NCI-H2081 (cell line): Measurements from ENCODE around the gene PATL1.
"Not testable (repeated sequence)": the region's sequence is repeated elsewhere in the genome, so short reads cannot be mapped to it uniquely, and the experiment has no call there.

Source experiments
- DNase-seq, 2 experiments: peaks; one replicate each; lab custom pipeline; 2025; lab: John Stamatoyannopoulos, UW

The PATL1 gene

GRCh38 chr11:59674291-59674690 is 5.5 kb upstream of the PATL1 start:
- no peak for DNase-seq

- DNase-seq, result no peak
Measured at GRCh38 chr11:59673291-59673690, 4.5 kb upstream of the PATL1 start.

DNA sequence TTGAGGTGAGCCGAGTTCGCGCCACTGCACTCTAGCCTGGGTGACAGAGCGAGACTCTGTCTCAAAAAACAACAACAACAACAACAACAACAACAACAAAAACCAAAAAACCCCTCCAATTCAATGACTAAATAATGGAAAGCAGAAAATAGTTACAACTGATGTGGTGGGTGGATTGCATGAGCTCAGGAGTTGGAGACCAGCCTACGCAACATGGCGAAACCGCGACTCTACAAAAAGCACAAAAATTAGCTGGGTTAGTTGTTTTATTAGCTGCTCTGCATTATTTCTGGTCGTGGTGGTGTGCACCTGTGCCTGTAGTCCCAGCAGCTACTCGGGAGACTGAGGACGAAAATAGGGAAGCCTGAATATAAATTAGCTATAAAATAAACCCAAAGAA is 2.6 kb upstream of the PATL1 start:
- no peak for DNase-seq

GRCh38 chr11:59669611-59670009 is 773 bp upstream of the PATL1 start:
- DNase-seq, result no peak

- DNase-seq, result peak in 1 of 2 experiments; percentile 28
Measured at GRCh38 chr11:59668188-59668949, 468 bp downstream of the PATL1 start.

GRCh38 chr11:59667812-59668187 is 1.0 kb downstream of the PATL1 start:
- no peak for DNase-seq

DNA sequence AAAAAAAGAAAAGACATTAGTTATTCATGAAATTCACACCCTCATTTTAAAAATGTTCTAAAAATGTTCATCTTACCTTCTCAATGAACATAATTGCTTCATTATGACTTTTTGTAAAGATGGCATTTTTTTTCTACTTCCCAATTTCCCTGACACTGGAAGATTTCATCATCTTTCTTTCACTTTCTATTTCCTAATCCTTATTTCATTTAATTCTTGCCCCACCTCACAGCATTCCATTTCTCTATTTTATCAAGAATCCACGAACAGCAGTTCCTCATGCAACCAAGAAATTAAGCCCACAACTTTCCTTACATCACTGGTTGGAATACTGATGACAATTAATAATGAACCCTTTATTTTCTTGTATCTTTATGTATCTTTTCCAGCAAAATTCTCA is 1.9 kb downstream of the PATL1 start:
- no peak for DNase-seq

GRCh38 chr11:59660621-59661020 is 8.2 kb downstream of the PATL1 start:
- DNase-seq, result no peak

DNA sequence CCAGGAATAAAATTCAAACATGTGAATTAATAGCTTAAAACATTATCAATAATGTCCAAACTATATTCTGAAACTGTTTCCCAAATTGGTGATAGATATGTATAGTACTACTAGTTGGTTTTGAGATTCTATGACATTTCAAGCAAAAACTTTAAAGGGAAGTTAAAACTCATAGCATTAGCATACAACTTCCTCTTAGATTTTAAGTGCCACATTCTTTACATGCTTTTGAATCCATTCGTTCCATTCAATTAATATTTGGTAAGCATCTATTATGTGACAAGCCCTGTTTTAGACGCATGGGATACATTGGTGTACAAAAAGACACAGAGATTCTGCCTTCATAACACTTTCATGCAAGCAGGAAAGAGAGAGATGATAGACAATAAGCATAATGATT is 8.9 kb downstream of the PATL1 start:
- no peak for DNase-seq

- no peak for DNase-seq
Measured at GRCh38 chr11:59658036-59658435, 10.8 kb downstream of the PATL1 start.

DNA sequence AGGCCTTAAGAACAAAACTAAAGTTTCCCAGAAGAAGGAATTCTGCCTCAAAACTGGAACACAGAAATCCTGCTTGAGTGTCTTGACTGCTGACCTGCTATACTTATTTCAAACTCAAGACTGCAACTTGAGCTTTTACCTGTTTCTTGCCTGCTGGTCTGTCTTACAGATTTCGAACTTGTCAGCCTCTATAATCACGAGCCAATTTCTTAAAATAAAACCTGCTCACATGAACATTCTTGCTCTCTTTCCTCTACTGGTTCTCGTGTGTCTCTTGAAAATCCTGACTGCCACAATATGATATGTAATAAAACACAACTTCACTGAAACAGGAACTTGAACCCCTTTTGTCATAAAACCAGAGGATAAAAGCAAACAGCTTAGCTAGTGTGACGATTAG is 13.9 kb downstream of the PATL1 start:
- DNase-seq, result no peak

DNA sequence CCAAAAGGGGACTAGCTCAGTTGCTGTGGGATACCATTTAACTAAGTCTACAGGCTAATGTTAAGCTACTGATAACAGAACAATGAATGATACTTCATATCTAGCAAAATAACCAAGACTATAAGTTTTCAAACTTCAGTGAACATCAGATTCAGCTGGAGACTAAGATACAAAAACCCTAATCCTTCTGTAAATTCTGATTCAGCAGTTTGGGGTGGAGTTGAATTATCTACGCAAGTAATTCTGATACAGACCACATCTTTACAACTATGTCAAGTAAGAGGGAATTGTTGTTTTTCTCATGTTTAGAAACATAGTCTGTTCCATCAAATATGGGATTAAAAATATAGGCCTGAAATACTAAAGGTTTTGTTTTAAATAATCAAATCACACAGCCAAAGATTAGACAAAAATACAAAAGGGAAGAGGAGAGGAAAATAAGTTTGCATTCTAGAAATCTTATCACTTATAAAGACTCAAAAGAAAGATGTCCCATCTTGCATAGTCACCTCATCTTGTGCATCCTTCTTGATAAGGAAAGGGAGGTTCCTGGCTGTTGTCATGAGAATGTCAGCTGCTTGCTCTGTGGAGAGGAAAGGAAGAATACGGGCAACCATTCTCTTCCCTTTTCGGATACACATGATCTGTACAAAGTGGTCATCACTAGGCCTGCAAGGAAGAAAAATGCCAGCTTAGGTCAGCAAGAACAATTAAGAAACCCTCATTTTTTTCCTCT is 21.4 kb downstream of the PATL1 start:
- no peak for DNase-seq

- no peak for DNase-seq
Measured at GRCh38 chr11:59644528-59644927, 24.3 kb downstream of the PATL1 start.

DNA sequence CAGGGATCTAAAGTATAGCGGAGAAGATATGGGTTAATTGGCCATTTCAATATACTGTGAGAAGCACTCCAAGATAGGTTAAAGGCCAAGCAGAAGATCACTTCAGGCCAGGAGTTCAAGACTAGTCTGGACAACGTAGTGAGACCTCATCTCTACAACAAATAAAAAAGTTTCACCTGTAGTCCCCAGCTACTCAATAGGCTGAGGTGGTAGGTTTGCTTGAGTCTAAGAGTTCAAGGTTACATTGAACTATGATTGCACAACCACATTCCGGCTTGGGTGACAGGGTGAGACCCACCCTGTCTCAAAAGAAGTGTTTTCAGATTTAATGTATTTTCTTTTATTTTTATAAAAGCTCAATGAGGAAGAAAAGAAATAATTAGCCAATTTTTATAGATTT is 25.4 kb downstream of the PATL1 start:
- DNase-seq, result no peak

DNA sequence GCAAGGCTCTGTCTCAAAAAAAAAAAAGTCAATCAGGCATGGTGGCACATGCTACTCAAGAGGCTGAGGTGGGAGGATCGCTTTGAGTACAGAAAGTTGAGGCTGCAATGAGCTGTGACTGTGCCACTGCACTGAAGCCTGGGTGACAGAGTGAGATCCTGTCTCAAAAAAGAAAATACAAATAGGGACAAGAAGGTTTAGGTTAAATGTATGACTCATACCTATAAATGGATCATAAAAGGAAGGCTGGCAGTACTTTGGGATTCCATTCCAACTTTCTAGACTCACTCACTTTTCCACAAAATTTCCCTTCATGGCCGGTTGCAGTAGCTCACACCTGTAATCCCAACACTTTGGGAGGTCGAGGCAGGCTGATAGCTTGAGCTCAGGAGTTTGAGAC is 27.7 kb downstream of the PATL1 start:
- no peak for DNase-seq

GRCh38 chr11:59630493-59630892 is 38.3 kb downstream of the PATL1 start:
- no peak for DNase-seq

DNA sequence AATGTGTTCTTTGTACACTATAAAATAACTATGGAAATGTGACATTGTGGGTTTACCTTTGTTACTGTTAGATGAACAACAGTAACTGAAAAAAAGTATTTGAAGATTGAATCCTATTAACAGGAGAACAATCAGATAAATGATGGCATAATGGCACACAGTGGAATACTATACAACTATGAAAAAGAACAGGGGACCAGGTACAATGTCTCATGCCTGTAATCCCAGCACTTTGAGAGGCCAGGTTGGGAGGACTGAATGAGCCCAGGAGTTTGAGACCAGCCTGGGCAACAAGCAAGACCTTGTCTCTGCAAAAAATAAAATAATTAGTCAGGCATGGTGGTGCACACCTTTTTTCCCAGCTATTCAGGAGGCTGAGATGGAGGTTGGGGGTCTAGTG is 38.8 kb downstream of the PATL1 start:
- no peak for DNase-seq

GRCh38 chr11:59626969-59627368 is 41.9 kb downstream of the PATL1 start:
- DNase-seq, result not testable (repeated sequence)

DNA sequence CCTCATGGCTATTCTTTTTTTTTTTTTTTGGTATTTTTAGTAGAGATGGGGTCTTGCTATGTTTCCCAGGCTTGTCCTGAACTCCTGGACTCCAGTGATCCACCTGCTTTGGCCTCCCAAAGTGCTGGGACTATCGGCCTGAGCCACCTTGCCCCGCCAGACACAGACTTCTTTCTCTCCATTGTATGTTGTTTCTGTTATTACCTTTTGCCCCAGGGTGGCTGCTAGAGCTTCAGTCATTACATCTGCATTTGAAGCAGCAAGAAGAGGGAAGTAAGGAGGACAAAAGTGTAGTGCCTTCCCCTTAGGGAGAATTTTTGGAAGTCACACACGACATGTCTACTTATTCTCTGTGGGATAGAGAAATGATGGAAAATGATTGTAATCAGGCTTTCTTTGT is 43.1 kb downstream of the PATL1 start:
- no peak for DNase-seq

DNA sequence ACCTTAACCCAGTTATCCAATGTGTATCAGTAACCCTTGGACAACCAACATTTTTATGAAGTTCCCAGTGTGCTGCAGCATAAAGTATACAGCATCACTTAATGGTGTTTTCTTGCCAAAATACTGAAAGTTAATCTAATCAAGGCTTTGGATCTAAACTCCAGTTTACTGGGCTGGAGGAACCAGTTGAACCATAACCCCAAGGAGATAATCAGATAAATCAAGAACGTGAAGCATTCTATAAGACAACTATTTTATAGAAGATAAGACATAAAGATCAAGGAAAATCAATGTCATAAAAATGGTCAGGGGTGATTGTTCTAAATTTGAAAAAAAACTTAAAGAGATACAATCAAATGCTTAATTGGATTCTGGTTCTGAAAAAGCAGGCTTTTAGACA is 51.0 kb downstream of the PATL1 start:
- no peak for DNase-seq

DNA sequence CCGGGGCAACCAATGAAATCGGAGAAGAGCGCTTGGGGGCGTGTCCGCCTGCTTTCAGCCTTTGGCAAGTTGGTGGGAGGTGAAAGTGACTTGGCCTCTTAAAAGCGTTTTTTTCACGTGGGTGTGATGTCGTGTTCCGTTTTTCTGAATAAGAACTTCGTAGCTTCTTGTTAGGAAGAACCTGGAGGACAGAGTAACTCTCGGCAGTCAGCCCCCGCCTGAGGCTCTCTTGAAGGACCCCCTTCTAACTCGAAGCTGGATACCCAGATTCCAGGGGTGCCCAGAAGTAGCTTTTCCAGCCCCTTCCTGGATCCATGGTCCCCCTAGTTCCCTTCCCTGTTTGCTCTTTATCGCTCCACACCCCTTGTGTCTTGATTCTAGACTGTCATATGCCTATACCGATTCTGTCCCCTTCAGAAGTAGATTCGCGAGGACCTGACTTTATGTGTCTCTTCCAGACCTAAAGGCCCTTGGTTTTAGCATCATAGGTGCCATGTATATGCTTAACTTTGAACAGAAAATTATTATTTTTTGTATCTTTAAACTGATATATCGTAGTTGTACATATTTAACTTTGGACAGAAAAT is 52.3 kb downstream of the PATL1 start:
- peak in 1 of 2 experiments; percentile 51 for DNase-seq

- peak; percentile 100 for DNase-seq
Measured at GRCh38 chr11:59615637-59616395, 53.0 kb downstream of the PATL1 start, which contains the start of gene OSBP. OSBP (minus strand) TSS chr11:59615774; CDS start chr11:59615664, 110 bp downstream.
